GM12878 (cell line): ENCODE measurements around the gene EPAS1. TPM values are rescaled to one million over a fixed set of nuclear protein-coding genes. Genes with fewer than 3 reads are reported as not detected.

Experiments
- ATAC-seq: fragments of 200-7000 bp; cut with Tn5 transposase; 3 replicates; pipeline ENCODE4 v1.9.1; 2020; ENCODE audit warnings: mild to moderate bottlenecking, moderate library complexity
- BruUV-seq: library from RNA; stranded (reverse); fragments of 400-500 nt; replicated peaks from 2 replicates; lab custom pipeline; 2021; lab: Mats Ljungman, UMichigan
- CTCF ChIA-PET: fragments of 300-600 bp; sonication (Branson Sonifier 250); formaldehyde crosslinking; extraction: SDS; loops from one replicate; lab custom pipeline; 2021; ENCODE audit warnings: inconsistent platforms; lab: Yijun Ruan, JAX
- POLR2A ChIA-PET: fragments of 350-600 bp; formaldehyde crosslinking; extraction: SDS; loops from one replicate; lab custom pipeline; 2021; ENCODE audit warnings: inconsistent platforms; lab: Charles Lee
- RAD21 ChIA-PET: fragments of 300-600 bp; sonication (Branson Sonifier 250); formaldehyde crosslinking; loops from one replicate; lab custom pipeline; 2023; ENCODE audit warnings: antibody characterized with exemption; ENCODE audit not compliant: unreplicated experiment; lab: Charles Lee
- SMC1A ChIA-PET: fragments of 300-600 bp; sonication (Branson Sonifier 250); formaldehyde crosslinking; loops from one replicate; lab custom pipeline; 2023; ENCODE audit not compliant: unreplicated experiment, uncharacterized antibody; lab: Charles Lee
- DNase-seq: peaks from one replicate; pipeline ENCODE4 v3.0.0-alpha.2; 2011; ENCODE audit warnings: low read depth, low spot score
- FAIRE-seq: peaks from 3 replicates; lab custom pipeline; 2011; peaks lifted over from hg19 to GRCh38; lab: Jason Lieb, UNC
- H2AFZ ChIP-seq: 2 replicates; pipeline ENCODE4 v1.6.0; 2011; ENCODE audit warnings: low read depth, low read length, control low read depth; ENCODE audit not compliant: control insufficient read depth
- H3K27ac ChIP-seq: 2 replicates; pipeline ENCODE4 v1.5.1; 2011; ENCODE audit warnings: control low read depth; ENCODE audit not compliant: control insufficient read depth, insufficient read depth
- H3K27me3 ChIP-seq, 2 experiments: replicated peaks in 1 of 2; 2 replicates each; pipeline versions ENCODE4 v1.6.0 to v1.6.1; 2011; ENCODE audit warnings: low read length in 1 of 2; ENCODE audit not compliant: control insufficient read depth in 2 of 2, insufficient read depth in 2 of 2
- H3K36me3 ChIP-seq, 2 experiments: 2 replicates each; pipeline ENCODE4 v1.5.1; 2011; ENCODE audit warnings: low read length in 1 of 2; ENCODE audit not compliant: control insufficient read depth in 2 of 2, insufficient read depth in 2 of 2
- H3K4me1 ChIP-seq: 2 replicates; pipeline ENCODE4 v1.6.1; 2011; ENCODE audit warnings: mild to moderate bottlenecking, low read length, moderate library complexity, mixed read lengths; ENCODE audit not compliant: control insufficient read depth, insufficient read depth
- H3K4me2 ChIP-seq: 2 replicates; pipeline ENCODE4 v1.6.0; 2011; ENCODE audit warnings: control low read depth; ENCODE audit not compliant: control insufficient read depth, insufficient read depth
- H3K4me3 ChIP-seq: fragments of 200-600 bp; sonication (generic); 2 replicates; pipeline ENCODE4 v1.5.1; 2016
- H3K79me2 ChIP-seq: 2 replicates; pipeline ENCODE4 v1.6.0; 2011; ENCODE audit warnings: low read length; ENCODE audit not compliant: control insufficient read depth, insufficient read depth
- H3K9ac ChIP-seq: 2 replicates; pipeline ENCODE4 v1.8.0; 2011; ENCODE audit warnings: low read length, control low read depth, mixed read lengths; ENCODE audit not compliant: control insufficient read depth, insufficient read depth
- H3K9me3 ChIP-seq: replicated peaks from 3 replicates; pipeline ENCODE4 v1.5.1; 2011; ENCODE audit warnings: mild to moderate bottlenecking, low read length; ENCODE audit not compliant: control insufficient read depth, insufficient read depth
- H4K20me1 ChIP-seq: 2 replicates; pipeline ENCODE4 v1.6.0; 2011; ENCODE audit not compliant: control insufficient read depth, insufficient read depth
- ATF7 ChIP-seq: fragments of 450-650 bp; IDR thresholded peaks from 2 replicates; pipeline ENCODE4 v1.6.1; 2016; ENCODE audit warnings: low read depth, mild to moderate bottlenecking
- BHLHE40 ChIP-seq, 2 experiments: fragments of 450-650 bp in 1 of 2; IDR thresholded peaks; 2 replicates each; pipeline ENCODE4 v1.6.1; 2011 to 2017; ENCODE audit warnings: low read depth in 2 of 2, borderline replicate concordance in 1 of 2, improper control_type of control experiment in 1 of 2, low read length in 1 of 2, mild to moderate bottlenecking in 1 of 2
- CBX3 ChIP-seq: fragments of 200-600 bp; sonication (generic); IDR thresholded peaks from 2 replicates; pipeline ENCODE4 v1.6.1; 2016; ENCODE audit warnings: low read depth, borderline replicate concordance
- EED ChIP-seq: sonication (generic); IDR thresholded peaks from 2 replicates; pipeline ENCODE4 v1.6.1; 2016; ENCODE audit warnings: antibody characterized with exemption, low read depth
- EGR1 ChIP-seq, 2 experiments: IDR thresholded peaks; 1 replicate in 1 of 2; 2 replicates in 1 of 2; pipeline ENCODE4 v1.6.1; 2011 to 2012; ENCODE audit warnings: low read depth in 2 of 2, low read length in 2 of 2, borderline replicate concordance in 1 of 2, mild to moderate bottlenecking in 1 of 2, moderate library complexity in 1 of 2
- GABPA ChIP-seq: IDR thresholded peaks from 2 replicates; pipeline ENCODE4 v1.6.1; 2014; ENCODE audit warnings: antibody characterized with exemption, low read depth, mild to moderate bottlenecking, inconsistent platforms
- JUND ChIP-seq: IDR thresholded peaks from 2 replicates; pipeline ENCODE4 v1.6.1; 2012; ENCODE audit warnings: low read depth, mild to moderate bottlenecking, low read length, improper control_type of control experiment, moderate library complexity
- KAT2A ChIP-seq: conservative IDR thresholded peaks from 2 replicates; pipeline ENCODE4 v1.6.1; 2011; ENCODE audit warnings: low read depth, low read length; ENCODE audit not compliant: control insufficient read depth
- MTA2 ChIP-seq: fragments of 450-650 bp; IDR thresholded peaks from 2 replicates; pipeline ENCODE4 v1.6.1; 2016; ENCODE audit warnings: low read depth, mild to moderate bottlenecking, moderate library complexity
- SIN3A ChIP-seq: IDR thresholded peaks from 2 replicates; pipeline ENCODE4 v1.6.1; 2012; ENCODE audit warnings: low read depth, low read length, improper control_type of control experiment
- SREBF2 ChIP-seq: IDR thresholded peaks from 2 replicates; pipeline ENCODE4 v1.6.1; 2012; ENCODE audit warnings: mild to moderate bottlenecking, low read length
- TCF3 ChIP-seq: IDR thresholded peaks from 2 replicates; pipeline ENCODE4 v1.6.1; 2012; ENCODE audit warnings: low read depth, mild to moderate bottlenecking, low read length, borderline replicate concordance; ENCODE audit not compliant: insufficient read depth
- WGBS: methylation state at CpG from one replicate; pipeline ENCODE4 v1.1.6; 2016; ENCODE audit warnings: low lambda C conversion rate; ENCODE audit not compliant: insufficient replicate concordance, insufficient coverage; ENCODE audit errors: missing lambda C conversion rate; 5-methylcytosine and 5-hydroxymethylcytosine counted together
- in situ Hi-C: fragments of 300-500 bp; cut with MboI; formaldehyde crosslinking; loops from 9 replicates; pipeline ENCODE4 v1.14.3; 2018; ENCODE audit warnings: mixed read lengths
- intact Hi-C: fragments of 100-400 bp; cut with micrococcal nuclease; formaldehyde crosslinking; loops from one replicate; pipeline ENCODE4 v1.14.2; 2022; ENCODE audit not compliant: unreplicated experiment
- polyA plus RNA-seq, 11 experiments: library from polyadenylated mRNA; depleted of rRNA in 4 of 11; unstranded in 6 of 11; stranded (reverse) in 5 of 11; fragments of >200 nt; fragmentation: Nextera tagmentation in 4 of 11; fragmentation: Illumina TruSeq in 1 of 11; extraction: Ambion mirVana in 4 of 11; extraction: Trizol in 1 of 11; gene quantifications; 1 replicate in 1 of 11; 2 replicates in 10 of 11; pipeline versions ENCODE4 v1.2.1 to v1.2.3, GENCODE V29; 2011 to 2016; ENCODE audit warnings: inconsistent platforms in 2 of 11, missing spikeins in 2 of 11, low read depth in 1 of 11
- total RNA-seq, 4 experiments: library from RNA; depleted of rRNA in 3 of 4; stranded (reverse); fragments of >200 nt in 3 of 4; fragmentation: Illumina TruSeq in 1 of 4; extraction: Trizol in 1 of 4; gene quantifications; 2 replicates each; pipeline versions ENCODE4 v1.2.1 to v1.2.3, GENCODE V29; 2013 to 2021
- TF ChIP-seq, protein P1 (sequence below): fragments of 450-650 bp; IDR thresholded peaks from 2 replicates; pipeline ENCODE4 v1.6.1; 2017; ENCODE audit warnings: borderline replicate concordance
- TF ChIP-seq, protein P2 (sequence below): IDR thresholded peaks from 2 replicates; pipeline ENCODE4 v1.6.1; 2011; ENCODE audit warnings: low read depth, low read length, improper control_type of control experiment, borderline replicate concordance
- TF ChIP-seq, protein P3 (sequence below): fragments of 450-650 bp; IDR thresholded peaks from 2 replicates; pipeline ENCODE4 v1.6.1; 2018; ENCODE audit warnings: borderline replicate concordance, mild to moderate bottlenecking; ENCODE audit not compliant: partially characterized antibody
- TF ChIP-seq, protein P4 (sequence below): fragments of 450-650 bp; IDR thresholded peaks from 2 replicates; pipeline ENCODE4 v1.6.1; 2016; ENCODE audit warnings: mild to moderate bottlenecking

The EPAS1 gene
- total and polyA plus RNA-seq, 10 of the 15 experiments (the other 5 are each of a cell fraction or from before 2014, with no cell fraction given) = 0.11 to 22.0 (median 1.3) TPM; not detected in 1

GRCh38 chr2:46362667-46363012 lies 65.4 kb downstream of the EPAS1 start (continued):
- TF ChIP-seq, protein P1, sequence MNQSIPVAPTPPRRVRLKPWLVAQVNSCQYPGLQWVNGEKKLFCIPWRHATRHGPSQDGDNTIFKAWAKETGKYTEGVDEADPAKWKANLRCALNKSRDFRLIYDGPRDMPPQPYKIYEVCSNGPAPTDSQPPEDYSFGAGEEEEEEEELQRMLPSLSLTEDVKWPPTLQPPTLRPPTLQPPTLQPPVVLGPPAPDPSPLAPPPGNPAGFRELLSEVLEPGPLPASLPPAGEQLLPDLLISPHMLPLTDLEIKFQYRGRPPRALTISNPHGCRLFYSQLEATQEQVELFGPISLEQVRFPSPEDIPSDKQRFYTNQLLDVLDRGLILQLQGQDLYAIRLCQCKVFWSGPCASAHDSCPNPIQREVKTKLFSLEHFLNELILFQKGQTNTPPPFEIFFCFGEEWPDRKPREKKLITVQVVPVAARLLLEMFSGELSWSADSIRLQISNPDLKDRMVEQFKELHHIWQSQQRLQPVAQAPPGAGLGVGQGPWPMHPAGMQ = no peak
- TF ChIP-seq BHLHE40 (IDR thresholded peaks at IDR 0.05; ENCODE audit: borderline replicate concordance in 1 of 2, low read depth in 2 of 2, low read length in 1 of 2) (no peak), SIN3A (no peak)
- TF ChIP-seq, protein P2, sequence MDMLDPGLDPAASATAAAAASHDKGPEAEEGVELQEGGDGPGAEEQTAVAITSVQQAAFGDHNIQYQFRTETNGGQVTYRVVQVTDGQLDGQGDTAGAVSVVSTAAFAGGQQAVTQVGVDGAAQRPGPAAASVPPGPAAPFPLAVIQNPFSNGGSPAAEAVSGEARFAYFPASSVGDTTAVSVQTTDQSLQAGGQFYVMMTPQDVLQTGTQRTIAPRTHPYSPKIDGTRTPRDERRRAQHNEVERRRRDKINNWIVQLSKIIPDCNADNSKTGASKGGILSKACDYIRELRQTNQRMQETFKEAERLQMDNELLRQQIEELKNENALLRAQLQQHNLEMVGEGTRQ = no peak

DNA sequence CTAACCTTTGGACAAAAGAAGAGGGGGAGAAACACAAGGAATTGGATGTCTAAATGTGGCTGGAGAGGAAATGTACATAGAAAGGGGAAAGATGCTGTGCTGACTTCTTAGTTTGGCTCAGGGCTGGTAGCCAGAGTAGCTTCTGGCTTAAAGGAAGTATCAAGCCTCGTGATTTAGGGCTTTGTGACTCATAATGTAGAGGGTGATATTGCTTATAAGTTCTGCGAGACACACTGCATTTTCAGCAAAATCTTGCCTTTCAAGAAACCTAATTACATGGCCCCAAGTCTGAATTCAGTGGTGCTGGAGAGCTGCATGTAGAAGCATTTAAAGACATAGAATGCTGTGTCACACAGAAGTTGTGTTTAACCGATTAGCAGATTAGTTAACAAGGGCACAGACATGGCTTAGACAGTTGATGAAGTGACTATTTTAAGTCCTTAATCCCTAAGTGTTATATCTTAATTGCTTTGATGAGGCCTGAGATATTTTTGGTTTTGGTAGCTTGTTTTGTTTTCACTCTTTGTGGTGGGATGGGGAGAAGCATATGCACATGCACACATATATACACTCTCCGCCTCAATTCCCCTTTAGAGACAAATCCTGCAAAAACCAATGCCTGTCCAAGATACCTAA lies 66.4 kb downstream of the EPAS1 start:
- ATAC-seq (peak; percentile 83), DNase-seq (no peak), FAIRE-seq (peak; percentile 41)
- no peaks in the 10 kb centered on the region for H3K36me3 ChIP-seq
- no peaks in the 10 kb centered on the region for H3K9me3 ChIP-seq
- ChIA-PET POLR2A (interaction anchor here (0.7 to 1.2 kb wide), 4 partner anchors 10 to 344 kb away, joined by 3 to 5 read pairs (median 4); no protein-coding TSS in a partner anchor), CTCF (interaction anchor here (0.7 to 3.4 kb wide), 29 partner anchors 8 to 420 kb away, joined by 3 to 51 read pairs (median 4); no protein-coding TSS in a partner anchor), RAD21 (interaction anchor here (0.6 to 3.7 kb wide), 21 partner anchors 25 to 389 kb away, joined by 3 to 52 read pairs (median 5); no protein-coding TSS in a partner anchor), SMC1A (interaction anchor here (0.6 to 5.2 kb wide), 36 partner anchors 9 to 372 kb away, joined by 3 to 81 read pairs (median 4); no protein-coding TSS in a partner anchor)
- H4K20me1 ChIP-seq = no peaks in the 10 kb centered on the region
- in situ Hi-C loops = loop anchor here (25.0 kb wide), 1 partner anchor 726 kb away; no protein-coding TSS in a partner anchor
- BruUV-seq = no TSS peak
- 34% methylated on average over 4 of the region's 4 CpGs for WGBS
- no peak overlapping the region for H3K4me3 ChIP-seq
- no peak overlapping the region for H3K9ac ChIP-seq
- H3K27me3 ChIP-seq = peaks cover 0 to 7% of the 10 kb centered on the region in 2 experiments; a peak in 2 of 4 replicates
- no peak overlapping the region for H3K27ac ChIP-seq
- no peaks in the 10 kb centered on the region for H3K79me2 ChIP-seq
- H3K4me2 ChIP-seq = no peak overlapping the region
- H3K4me1 ChIP-seq = no peaks in the 10 kb centered on the region
- intact Hi-C loops = loop anchor here (1.0 kb wide), 1 partner anchor 284 kb away; no protein-coding TSS in a partner anchor
- H2AFZ ChIP-seq = no peak overlapping the region
- no peak for TF ChIP-seq TCF3
- TF ChIP-seq JUND = no peak
- no peak for TF ChIP-seq EED
- no peak for TF ChIP-seq CBX3
- TF ChIP-seq, protein P3, sequence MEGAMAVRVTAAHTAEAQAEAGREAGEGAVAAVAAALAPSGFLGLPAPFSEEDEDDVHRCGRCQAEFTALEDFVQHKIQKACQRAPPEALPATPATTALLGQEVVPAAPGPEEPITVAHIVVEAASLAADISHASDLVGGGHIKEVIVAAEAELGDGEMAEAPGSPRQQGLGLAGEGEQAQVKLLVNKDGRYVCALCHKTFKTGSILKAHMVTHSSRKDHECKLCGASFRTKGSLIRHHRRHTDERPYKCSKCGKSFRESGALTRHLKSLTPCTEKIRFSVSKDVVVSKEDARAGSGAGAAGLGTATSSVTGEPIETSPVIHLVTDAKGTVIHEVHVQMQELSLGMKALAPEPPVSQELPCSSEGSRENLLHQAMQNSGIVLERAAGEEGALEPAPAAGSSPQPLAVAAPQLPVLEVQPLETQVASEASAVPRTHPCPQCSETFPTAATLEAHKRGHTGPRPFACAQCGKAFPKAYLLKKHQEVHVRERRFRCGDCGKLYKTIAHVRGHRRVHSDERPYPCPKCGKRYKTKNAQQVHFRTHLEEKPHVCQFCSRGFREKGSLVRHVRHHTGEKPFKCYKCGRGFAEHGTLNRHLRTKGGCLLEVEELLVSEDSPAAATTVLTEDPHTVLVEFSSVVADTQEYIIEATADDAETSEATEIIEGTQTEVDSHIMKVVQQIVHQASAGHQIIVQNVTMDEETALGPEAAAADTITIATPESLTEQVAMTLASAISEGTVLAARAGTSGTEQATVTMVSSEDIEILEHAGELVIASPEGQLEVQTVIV = no peak
- TF ChIP-seq EGR1 (IDR thresholded peaks at IDR 0.05; ENCODE audit: borderline replicate concordance in 1 of 2, low read depth in 2 of 2, low read length in 2 of 2) = no peak
- TF ChIP-seq, protein P4, sequence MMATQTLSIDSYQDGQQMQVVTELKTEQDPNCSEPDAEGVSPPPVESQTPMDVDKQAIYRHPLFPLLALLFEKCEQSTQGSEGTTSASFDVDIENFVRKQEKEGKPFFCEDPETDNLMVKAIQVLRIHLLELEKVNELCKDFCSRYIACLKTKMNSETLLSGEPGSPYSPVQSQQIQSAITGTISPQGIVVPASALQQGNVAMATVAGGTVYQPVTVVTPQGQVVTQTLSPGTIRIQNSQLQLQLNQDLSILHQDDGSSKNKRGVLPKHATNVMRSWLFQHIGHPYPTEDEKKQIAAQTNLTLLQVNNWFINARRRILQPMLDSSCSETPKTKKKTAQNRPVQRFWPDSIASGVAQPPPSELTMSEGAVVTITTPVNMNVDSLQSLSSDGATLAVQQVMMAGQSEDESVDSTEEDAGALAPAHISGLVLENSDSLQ = peak; percentile 6; the same call in 1 of the 2 replicates
- TF ChIP-seq ATF7 = 0 out of 2 replicates have a peak, but pooled peaks have one; percentile 12
- no peak for TF ChIP-seq KAT2A
- no peak for TF ChIP-seq SREBF2
- TF ChIP-seq GABPA = no peak
- peak; percentile 91 for TF ChIP-seq MTA2
